ENCODE data around the gene BRWD1. TPM values are rescaled to one million over a fixed set of nuclear protein-coding genes. Genes with fewer than 3 reads are reported as not detected.
A peak's percentile ranks its signal among the peaks of the same experiment; 100 is the strongest.

Gene BRWD1
- total and polyA plus RNA-seq, 2 donors from 2014 or later = 9.1 to 43.9 TPM

- H3K9me3 ChIP-seq (ENCODE audit: control insufficient read depth in 2 of 3, insufficient read depth in 1 of 3, low read length in 3 of 3) = no peaks in the 10 kb centered on the region
- no peak for FAIRE-seq
- no peak overlapping the region for H3K9ac ChIP-seq (ENCODE audit: low read length in 3 of 3)
- H3K36me3 ChIP-seq (ENCODE audit: control insufficient read depth in 2 of 3, insufficient read depth in 3 of 3, low read length in 3 of 3) = no peaks in the 10 kb centered on the region
- no peak overlapping the region for H3K27ac ChIP-seq (ENCODE audit: low read depth in 2 of 2, low read length in 2 of 2)
- TF ChIP-seq CTCF (IDR thresholded peaks at IDR 0.05; ENCODE audit: borderline replicate concordance, extremely low read depth, insufficient read depth) = no peak
- intact Hi-C loops (cut with DNase I) = no loop called here
- H3K4me1 ChIP-seq (ENCODE audit: control insufficient read depth in 2 of 3, insufficient read depth in 2 of 3, low read depth in 1 of 3, low read length in 3 of 3) = peaks cover 3 to 18% (median 9%) of the 10 kb centered on the region in 3 donors
- H3K4me3 ChIP-seq (ENCODE audit: low read length in 3 of 3) = no peak overlapping the region
- DNase-seq = no peak
- H3K27me3 ChIP-seq (ENCODE audit: control insufficient read depth, insufficient read depth, low read length) = no peaks in the 10 kb centered on the region
These were observed 2.4 kb upstream of the BRWD1 start for GRCh38 chr21:39315603-39316445.

GRCh38 chr21:39314143-39315027 is 953 bp upstream of the BRWD1 start:
- intact Hi-C loops (cut with DNase I) = no loop called here

GRCh38 chr21:39313042-39313570 is 326 bp downstream of the BRWD1 start:
- intact Hi-C loops (cut with DNase I) = no loop called here
- H3K9me3 ChIP-seq (ENCODE audit: control insufficient read depth in 2 of 3, insufficient read depth in 1 of 3, low read length in 3 of 3) = no peaks in the 10 kb centered on the region

More at GRCh38 chr21:39314143-39315027, 953 bp upstream of the BRWD1 start:
- no peaks in the 10 kb centered on the region for H3K27me3 ChIP-seq (ENCODE audit: control insufficient read depth, insufficient read depth, low read length)
- peak overlapping the region; percentile 68 to 93 (median 75) for H3K4me3 ChIP-seq (ENCODE audit: low read length in 3 of 3)
- no peaks in the 10 kb centered on the region for H3K9me3 ChIP-seq (ENCODE audit: control insufficient read depth in 2 of 3, insufficient read depth in 1 of 3, low read length in 3 of 3)
- peak overlapping the region; percentile 55 to 82 (median 77) for H3K9ac ChIP-seq (ENCODE audit: low read length in 3 of 3)
- FAIRE-seq = no peak
- no peak for TF ChIP-seq CTCF (IDR thresholded peaks at IDR 0.05; ENCODE audit: borderline replicate concordance, extremely low read depth, insufficient read depth)
- peak overlapping the region; percentile 97 to 98 for H3K27ac ChIP-seq (ENCODE audit: low read depth in 2 of 2, low read length in 2 of 2)
- DNase-seq = peak; percentile 79 to 87 (median 85)
- peaks cover 3 to 18% (median 9%) of the 10 kb centered on the region in 3 donors for H3K4me1 ChIP-seq (ENCODE audit: control insufficient read depth in 2 of 3, insufficient read depth in 2 of 3, low read depth in 1 of 3, low read length in 3 of 3)
- H3K36me3 ChIP-seq (ENCODE audit: control insufficient read depth in 2 of 3, insufficient read depth in 3 of 3, low read length in 3 of 3) = no peaks in the 10 kb centered on the region

More at GRCh38 chr21:39313042-39313570, 326 bp downstream of the BRWD1 start:
- Histone ChIP-seq H3K27me3 (ENCODE audit: control insufficient read depth, insufficient read depth, low read length) (no peaks in the 10 kb centered on the region), H3K9ac (ENCODE audit: low read length in 3 of 3) (no peak overlapping the region), H3K4me1 (ENCODE audit: control insufficient read depth in 2 of 3, insufficient read depth in 2 of 3, low read depth in 1 of 3, low read length in 3 of 3) (peaks cover 3 to 18% (median 9%) of the 10 kb centered on the region in 3 donors), H3K36me3 (ENCODE audit: control insufficient read depth in 2 of 3, insufficient read depth in 3 of 3, low read length in 3 of 3) (no peaks in the 10 kb centered on the region), H3K4me3 (ENCODE audit: low read length in 3 of 3) (peak overlapping the region in 1 of 3 donors; percentile 75), H3K27ac (ENCODE audit: low read depth in 2 of 2, low read length in 2 of 2) (peak overlapping the region; percentile 97 to 98)
- TF ChIP-seq CTCF (IDR thresholded peaks at IDR 0.05; ENCODE audit: borderline replicate concordance, extremely low read depth, insufficient read depth) = no peak
- DNase-seq = peak in 3 of 5 donors; percentile 39 to 90 (median 84)
- FAIRE-seq = no peak
